ENCODE measurements around the gene GPRC5B. TPM values are rescaled to one million over a fixed set of nuclear protein-coding genes. Genes with fewer than 3 reads are reported as not detected.

Gene GPRC5B
- total RNA-seq, 4 donors from 2014 or later, result 3.5 to 22.9 (median 6.6) TPM

- TF ChIP-seq POLR2A (IDR thresholded peaks at IDR 0.05), result no peak
- TF ChIP-seq, protein P1, sequence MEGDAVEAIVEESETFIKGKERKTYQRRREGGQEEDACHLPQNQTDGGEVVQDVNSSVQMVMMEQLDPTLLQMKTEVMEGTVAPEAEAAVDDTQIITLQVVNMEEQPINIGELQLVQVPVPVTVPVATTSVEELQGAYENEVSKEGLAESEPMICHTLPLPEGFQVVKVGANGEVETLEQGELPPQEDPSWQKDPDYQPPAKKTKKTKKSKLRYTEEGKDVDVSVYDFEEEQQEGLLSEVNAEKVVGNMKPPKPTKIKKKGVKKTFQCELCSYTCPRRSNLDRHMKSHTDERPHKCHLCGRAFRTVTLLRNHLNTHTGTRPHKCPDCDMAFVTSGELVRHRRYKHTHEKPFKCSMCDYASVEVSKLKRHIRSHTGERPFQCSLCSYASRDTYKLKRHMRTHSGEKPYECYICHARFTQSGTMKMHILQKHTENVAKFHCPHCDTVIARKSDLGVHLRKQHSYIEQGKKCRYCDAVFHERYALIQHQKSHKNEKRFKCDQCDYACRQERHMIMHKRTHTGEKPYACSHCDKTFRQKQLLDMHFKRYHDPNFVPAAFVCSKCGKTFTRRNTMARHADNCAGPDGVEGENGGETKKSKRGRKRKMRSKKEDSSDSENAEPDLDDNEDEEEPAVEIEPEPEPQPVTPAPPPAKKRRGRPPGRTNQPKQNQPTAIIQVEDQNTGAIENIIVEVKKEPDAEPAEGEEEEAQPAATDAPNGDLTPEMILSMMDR (IDR thresholded peaks at IDR 0.05), result no peak
- no peaks in the 10 kb centered on the region for H3K4me1 ChIP-seq
- DNase-seq, result no peak
- no peaks in the 10 kb centered on the region for H3K36me3 ChIP-seq
- H3K4me3 ChIP-seq, result no peak overlapping the region
- no peaks in the 10 kb centered on the region for H3K9me3 ChIP-seq
- no peak overlapping the region for H3K27ac ChIP-seq
- H3K27me3 ChIP-seq, result no peaks in the 10 kb centered on the region
Observed at GRCh38 chr16:19901164-19901563, 16.5 kb upstream of the GPRC5B start.

- Histone ChIP-seq H3K4me3 (no peak overlapping the region), H3K36me3 (no peaks in the 10 kb centered on the region), H3K27me3 (no peaks in the 10 kb centered on the region), H3K9me3 (no peaks in the 10 kb centered on the region), H3K27ac (no peak overlapping the region), H3K4me1 (no peaks in the 10 kb centered on the region)
- TF ChIP-seq, protein P1 (IDR thresholded peaks at IDR 0.05), result no peak
- DNase-seq, result no peak
Observed at GRCh38 chr16:19899605-19899955, 14.9 kb upstream of the GPRC5B start.

DNA sequence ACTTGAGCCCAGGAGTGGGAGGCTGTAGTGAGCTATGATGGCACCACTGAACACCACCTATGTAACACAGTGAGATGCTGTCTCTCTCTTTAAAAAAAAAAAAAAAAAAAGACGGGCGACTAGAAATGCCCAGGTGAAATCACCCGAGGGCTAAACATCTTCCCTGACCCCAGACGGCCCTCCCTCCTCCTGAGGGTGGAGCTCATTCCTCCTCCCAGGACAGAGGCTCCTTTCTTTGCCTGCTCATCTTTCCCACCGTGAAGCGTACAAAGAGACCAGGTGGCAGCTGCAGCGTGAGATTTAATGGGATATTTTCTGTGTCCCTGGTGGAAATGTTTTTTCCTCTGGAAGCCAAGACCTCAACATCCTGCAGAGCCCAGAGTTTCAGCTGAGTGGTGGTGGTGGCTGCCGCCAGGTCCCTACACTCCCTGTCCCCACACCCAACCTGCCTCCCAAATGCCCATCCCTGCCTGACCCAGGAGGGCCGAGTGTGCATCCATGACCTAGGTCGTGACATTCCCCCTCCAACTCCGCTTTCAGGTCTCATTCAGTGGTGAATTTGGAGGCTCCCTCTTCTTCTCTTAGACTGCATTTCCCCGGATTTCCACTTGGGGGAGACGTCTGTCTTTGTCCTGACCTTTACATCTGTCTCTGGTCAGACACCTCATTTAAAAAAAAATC, 14.4 kb upstream of the GPRC5B start:
- DNase-seq, result peak in 1 of 3 donors; percentile 62
- H3K9me3 ChIP-seq, result no peaks in the 10 kb centered on the region
- H3K4me3 ChIP-seq, result no peak overlapping the region
- no peaks in the 10 kb centered on the region for H3K36me3 ChIP-seq
- TF ChIP-seq, protein P1 (IDR thresholded peaks at IDR 0.05), result peak; percentile 14 to 69 (median 62)
- TF ChIP-seq POLR2A (IDR thresholded peaks at IDR 0.05), result no peak
- H3K27me3 ChIP-seq, result no peaks in the 10 kb centered on the region
- no peaks in the 10 kb centered on the region for H3K4me1 ChIP-seq
- H3K27ac ChIP-seq, result no peak overlapping the region

GRCh38 chr16:19898166-19898565, 13.5 kb upstream of the GPRC5B start:
- Histone ChIP-seq H3K27me3 (no peaks in the 10 kb centered on the region), H3K36me3 (no peaks in the 10 kb centered on the region), H3K4me3 (no peak overlapping the region), H3K27ac (no peak overlapping the region), H3K4me1 (no peaks in the 10 kb centered on the region), H3K9me3 (no peaks in the 10 kb centered on the region)
- no peak for DNase-seq
- TF ChIP-seq, protein P1 (IDR thresholded peaks at IDR 0.05), result no peak
- no peak for TF ChIP-seq POLR2A (IDR thresholded peaks at IDR 0.05)

DNA sequence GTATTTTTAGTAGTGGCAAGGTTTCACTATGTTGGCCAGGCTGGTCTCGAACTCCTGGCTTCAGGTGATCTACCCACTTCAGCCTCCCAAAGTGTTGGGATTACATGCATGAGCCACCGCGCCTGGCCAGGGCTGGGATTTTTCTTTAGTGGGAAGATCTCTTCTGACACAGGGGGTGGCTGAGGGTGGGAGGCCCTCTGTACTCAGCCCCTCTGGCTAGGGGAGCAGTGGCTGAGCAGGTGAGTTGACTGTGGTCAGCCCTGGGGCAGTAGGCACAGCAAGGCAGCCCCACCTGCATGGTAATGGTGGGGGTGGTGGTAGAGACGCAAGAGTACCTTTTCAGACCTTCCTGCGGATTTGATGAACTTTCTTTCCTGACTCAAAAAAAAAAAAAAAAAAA, 12.3 kb upstream of the GPRC5B start:
- Histone ChIP-seq H3K27ac (no peak overlapping the region), H3K27me3 (no peaks in the 10 kb centered on the region)

More for the DNA sequence above, 12.3 kb upstream of the GPRC5B start:
- H3K4me3 ChIP-seq, result no peak overlapping the region
- no peaks in the 10 kb centered on the region for H3K9me3 ChIP-seq
- H3K4me1 ChIP-seq, result no peaks in the 10 kb centered on the region
- no peaks in the 10 kb centered on the region for H3K36me3 ChIP-seq
- DNase-seq, result no peak
- TF ChIP-seq POLR2A (IDR thresholded peaks at IDR 0.05), result no peak
- TF ChIP-seq, protein P1 (IDR thresholded peaks at IDR 0.05), result no peak
